ENCODE measurements around the gene FGFBP2.

FGFBP2 gene, protein sequence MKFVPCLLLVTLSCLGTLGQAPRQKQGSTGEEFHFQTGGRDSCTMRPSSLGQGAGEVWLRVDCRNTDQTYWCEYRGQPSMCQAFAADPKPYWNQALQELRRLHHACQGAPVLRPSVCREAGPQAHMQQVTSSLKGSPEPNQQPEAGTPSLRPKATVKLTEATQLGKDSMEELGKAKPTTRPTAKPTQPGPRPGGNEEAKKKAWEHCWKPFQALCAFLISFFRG

GRCh38 chr4:15963001-15963451 is at the start of gene FGFBP2:
TSS of gene FGFBP2 (minus strand) at chr4:15963175. CDS start at chr4:15963129, 46 bp downstream.
- Mint-ChIP-seq H3K4me3 (peak within 1 kb of the TSS; percentile 76), H3K27ac (no peak within 1 kb of the TSS), H3K9me3 (no peaks in the 10 kb centered on the region), H3K4me1 (peaks cover 14% of the 10 kb centered on the region), H3K36me3 (peaks cover 1% of the 10 kb centered on the region), H3K27me3 (peaks cover 2% of the 10 kb centered on the region)

DNA sequence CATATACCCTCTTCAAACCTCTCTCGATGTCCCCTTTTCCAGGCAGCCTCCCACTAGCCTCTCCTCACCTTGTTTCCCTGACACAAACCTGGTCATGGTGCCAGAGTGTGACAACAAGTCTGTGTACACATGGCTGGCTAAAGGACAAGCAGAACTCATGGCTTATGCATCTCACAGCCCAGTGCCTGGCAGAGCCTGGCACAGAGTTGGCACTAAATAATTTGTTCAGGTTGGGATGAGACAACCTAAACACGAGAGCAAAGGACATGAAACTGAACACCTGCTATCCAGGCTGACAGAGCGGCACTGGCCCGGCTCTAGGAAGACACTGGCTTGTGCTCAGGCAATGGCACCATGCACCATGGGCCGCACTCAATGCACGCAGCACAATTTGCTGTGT is 48.2 kb upstream of the FGFBP2 start:
- Mint-ChIP-seq H3K27me3 (peaks cover 2% of the 10 kb centered on the region), H3K9me3 (no peaks in the 10 kb centered on the region), H3K4me1 (no peaks in the 10 kb centered on the region), H3K27ac (no peak overlapping the region), H3K36me3 (no peaks in the 10 kb centered on the region), H3K4me3 (no peak overlapping the region)

DNA sequence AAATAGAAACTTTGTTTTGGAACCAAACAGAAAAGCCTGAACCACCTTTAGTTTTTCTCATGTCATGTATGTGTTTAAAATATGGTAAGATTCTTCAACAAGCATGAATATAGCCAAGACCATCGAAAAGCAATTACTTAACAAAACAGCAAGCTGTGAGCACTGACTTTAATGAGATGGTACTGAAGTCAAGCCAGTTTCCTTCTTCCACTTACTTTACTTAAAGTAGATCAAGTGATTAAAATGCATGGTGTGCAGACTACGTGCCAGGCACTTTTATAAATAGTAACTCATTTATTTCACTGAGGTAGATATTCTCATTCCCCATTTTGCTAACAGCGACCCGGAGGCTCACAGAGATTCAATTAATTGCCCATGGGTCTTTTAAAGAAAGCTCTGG is 46.2 kb upstream of the FGFBP2 start:
- H3K9me3 Mint-ChIP-seq = no peaks in the 10 kb centered on the region
- no peak overlapping the region for H3K27ac Mint-ChIP-seq
- no peaks in the 10 kb centered on the region for H3K4me1 Mint-ChIP-seq
- no peaks in the 10 kb centered on the region for H3K36me3 Mint-ChIP-seq
- H3K4me3 Mint-ChIP-seq = no peak overlapping the region
- peaks cover 2% of the 10 kb centered on the region for H3K27me3 Mint-ChIP-seq

DNA sequence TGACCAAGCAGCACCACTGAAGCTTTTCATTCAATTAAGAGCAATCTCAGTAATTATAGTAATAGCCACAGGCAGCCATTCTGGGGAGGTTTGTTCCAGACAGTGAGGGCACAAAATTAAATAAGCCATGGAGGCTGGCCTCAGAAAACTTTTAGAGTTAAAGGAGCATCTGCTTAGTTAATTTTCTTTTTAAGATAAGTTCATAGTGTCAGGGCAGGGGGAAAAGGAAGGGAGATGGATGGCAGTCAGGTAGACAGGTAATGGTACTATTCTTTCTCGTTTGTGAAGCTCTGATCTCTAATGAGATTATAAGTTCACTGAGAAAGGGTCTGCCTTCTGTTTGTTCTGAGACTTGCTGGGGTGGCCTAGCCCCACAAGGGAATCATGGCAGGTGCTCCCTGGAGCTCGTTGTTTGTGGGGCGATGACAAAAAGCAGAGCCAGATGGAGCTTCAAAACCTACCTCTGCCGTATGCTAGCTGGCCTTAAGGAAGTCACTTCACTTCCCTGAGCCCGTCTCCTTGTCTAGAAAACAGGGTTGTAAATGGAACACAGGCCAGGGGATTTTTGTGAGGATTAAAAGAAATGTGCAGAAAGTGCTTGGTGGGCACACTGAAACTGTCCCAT is 44.6 kb upstream of the FGFBP2 start:
- Mint-ChIP-seq H3K27ac (no peak overlapping the region), H3K4me3 (no peak overlapping the region), H3K9me3 (no peaks in the 10 kb centered on the region), H3K4me1 (no peaks in the 10 kb centered on the region), H3K36me3 (no peaks in the 10 kb centered on the region), H3K27me3 (peaks cover 2% of the 10 kb centered on the region)

DNA sequence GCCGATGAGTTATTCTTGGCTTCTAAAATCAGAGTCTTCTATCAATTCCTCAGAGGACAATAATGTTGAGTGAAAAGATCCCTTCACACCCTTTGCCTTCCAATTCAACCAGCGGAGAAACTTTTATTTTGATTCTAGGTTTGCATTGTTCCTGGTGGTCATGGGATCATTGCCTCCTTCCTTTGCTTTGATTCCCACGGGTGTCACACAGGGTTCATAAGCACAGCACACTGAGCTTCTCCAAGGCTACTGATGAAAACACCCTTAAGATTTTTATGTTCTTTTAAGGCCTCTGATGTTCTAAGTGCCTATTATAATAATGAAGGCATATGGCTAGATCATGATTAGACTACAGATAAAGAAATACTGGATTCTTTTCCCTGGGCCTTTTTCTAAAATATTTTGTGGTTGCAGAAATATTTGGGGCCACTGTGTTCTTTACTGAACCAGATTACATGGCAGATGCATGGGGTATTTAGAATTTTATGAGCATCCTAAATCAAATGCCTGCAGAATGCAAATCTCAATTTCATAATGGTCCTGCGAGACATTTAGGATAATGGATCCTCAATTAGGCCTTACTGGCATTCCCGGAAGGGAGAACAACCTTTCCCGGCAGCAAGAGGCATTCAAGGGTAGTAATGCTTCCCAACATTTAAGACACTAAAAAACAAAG is 43.9 kb upstream of the FGFBP2 start:
- H3K27ac Mint-ChIP-seq = no peak overlapping the region
- no peaks in the 10 kb centered on the region for H3K36me3 Mint-ChIP-seq
- H3K27me3 Mint-ChIP-seq = peaks cover 2% of the 10 kb centered on the region
- no peaks in the 10 kb centered on the region for H3K4me1 Mint-ChIP-seq
- no peaks in the 10 kb centered on the region for H3K9me3 Mint-ChIP-seq
- H3K4me3 Mint-ChIP-seq = no peak overlapping the region

DNA sequence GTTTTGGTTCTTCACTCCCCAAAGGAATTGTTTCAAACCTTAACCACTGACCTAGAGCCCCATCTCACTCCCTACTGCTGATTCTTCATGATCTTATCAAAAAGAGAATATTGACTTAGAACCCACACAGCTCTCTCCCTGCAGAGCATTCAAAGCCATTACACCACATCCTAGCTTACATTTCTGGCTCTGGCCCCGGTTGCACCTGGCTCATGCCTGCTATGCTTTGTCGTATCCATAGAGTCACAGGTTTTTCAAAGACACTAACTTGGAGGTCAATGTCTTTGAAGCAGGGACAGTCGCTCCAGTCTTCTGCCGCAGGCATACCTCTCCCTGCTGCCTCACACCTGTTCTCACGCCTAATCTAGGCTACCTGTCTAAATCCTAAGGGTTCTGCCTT is 42.7 kb upstream of the FGFBP2 start:
- Mint-ChIP-seq H3K4me3 (no peak overlapping the region), H3K36me3 (no peaks in the 10 kb centered on the region), H3K27ac (no peak overlapping the region), H3K4me1 (no peaks in the 10 kb centered on the region), H3K27me3 (peaks cover 2% of the 10 kb centered on the region), H3K9me3 (no peaks in the 10 kb centered on the region)

GRCh38 chr4:16001484-16001858 is 38.5 kb upstream of the FGFBP2 start:
- Mint-ChIP-seq H3K36me3 (no peaks in the 10 kb centered on the region), H3K27ac (no peak overlapping the region), H3K9me3 (no peaks in the 10 kb centered on the region), H3K27me3 (no peaks in the 10 kb centered on the region), H3K4me3 (no peak overlapping the region), H3K4me1 (no peaks in the 10 kb centered on the region)

- H3K4me1 Mint-ChIP-seq = no peaks in the 10 kb centered on the region
- no peaks in the 10 kb centered on the region for H3K9me3 Mint-ChIP-seq
Measured at GRCh38 chr4:16000708-16001483, 37.9 kb upstream of the FGFBP2 start.

GRCh38 chr4:15996773-15997172 is 33.8 kb upstream of the FGFBP2 start:
- H3K27me3 Mint-ChIP-seq = no peaks in the 10 kb centered on the region
- no peaks in the 10 kb centered on the region for H3K4me1 Mint-ChIP-seq
- H3K4me3 Mint-ChIP-seq = no peak overlapping the region
- H3K9me3 Mint-ChIP-seq = no peaks in the 10 kb centered on the region
- H3K27ac Mint-ChIP-seq = no peak overlapping the region
- H3K36me3 Mint-ChIP-seq = no peaks in the 10 kb centered on the region

More at GRCh38 chr4:16000708-16001483, 37.9 kb upstream of the FGFBP2 start:
- Mint-ChIP-seq H3K36me3 (no peaks in the 10 kb centered on the region), H3K4me3 (no peak overlapping the region), H3K27ac (no peak overlapping the region), H3K27me3 (no peaks in the 10 kb centered on the region)

DNA sequence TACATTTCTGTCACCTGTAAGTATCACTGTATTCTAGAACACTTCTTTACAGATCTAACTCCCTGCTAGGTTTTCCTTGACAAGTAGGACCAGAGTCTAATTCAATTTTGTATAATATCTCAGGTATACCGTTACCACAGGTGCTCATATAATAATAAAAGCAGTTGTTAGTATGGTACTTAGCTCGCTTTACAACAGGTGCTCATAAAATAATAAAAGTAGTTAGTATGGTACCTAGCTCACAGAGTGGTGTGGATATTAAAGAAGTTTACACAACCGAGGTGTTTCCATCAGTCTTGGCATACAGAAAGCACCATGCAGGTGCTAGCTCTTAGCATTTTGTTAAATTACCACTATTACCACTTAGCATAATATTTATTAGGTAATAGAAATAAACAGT is 32.9 kb upstream of the FGFBP2 start:
- Mint-ChIP-seq H3K9me3 (no peaks in the 10 kb centered on the region), H3K27ac (no peak overlapping the region), H3K27me3 (no peaks in the 10 kb centered on the region), H3K4me1 (no peaks in the 10 kb centered on the region), H3K4me3 (no peak overlapping the region), H3K36me3 (no peaks in the 10 kb centered on the region)

GRCh38 chr4:15992167-15992485 is 29.2 kb upstream of the FGFBP2 start:
- Mint-ChIP-seq H3K27ac (no peak overlapping the region), H3K36me3 (no peaks in the 10 kb centered on the region), H3K4me1 (no peaks in the 10 kb centered on the region), H3K4me3 (no peak overlapping the region), H3K27me3 (peaks cover 8% of the 10 kb centered on the region), H3K9me3 (no peaks in the 10 kb centered on the region)

DNA sequence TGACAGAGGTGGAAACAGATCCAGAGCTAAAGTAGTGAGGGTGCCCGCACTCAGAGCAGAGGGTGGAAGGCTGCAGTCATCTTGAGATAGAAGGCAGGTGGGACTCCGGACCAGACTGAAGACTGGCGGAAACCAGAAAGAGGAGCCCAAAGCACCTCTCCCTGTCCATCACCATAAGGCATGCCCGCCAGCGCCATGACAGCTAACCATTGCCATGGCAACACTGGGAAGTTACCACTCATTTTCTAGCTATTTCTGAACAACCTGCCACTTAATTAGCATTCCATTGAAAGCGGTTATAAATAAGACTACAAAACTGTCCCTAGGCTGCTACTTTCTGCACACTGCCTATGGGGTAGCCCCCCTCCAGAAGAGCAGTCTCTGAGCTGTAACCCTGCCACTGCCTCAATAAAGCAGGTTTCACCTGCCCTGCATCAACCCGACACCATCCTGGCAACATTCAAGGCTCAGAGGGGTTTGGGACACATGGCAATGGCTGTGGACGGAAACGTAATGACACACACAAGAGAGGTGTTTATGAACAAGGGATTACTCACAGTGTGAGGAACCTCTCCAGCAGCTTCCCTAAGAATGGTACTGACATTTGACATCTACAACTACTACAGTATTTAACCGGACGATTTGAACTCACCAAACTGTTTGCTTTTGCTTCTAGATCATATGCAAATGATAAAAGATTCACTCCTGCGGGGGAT is 27.8 kb upstream of the FGFBP2 start:
- Mint-ChIP-seq H3K27ac (no peak overlapping the region), H3K4me3 (no peak overlapping the region), H3K9me3 (no peaks in the 10 kb centered on the region)

GRCh38 chr4:15989424-15989823 is 26.4 kb upstream of the FGFBP2 start:
- no peaks in the 10 kb centered on the region for H3K36me3 Mint-ChIP-seq
- H3K4me3 Mint-ChIP-seq = no peak overlapping the region
- H3K27me3 Mint-ChIP-seq = peaks cover 9% of the 10 kb centered on the region
- H3K27ac Mint-ChIP-seq = no peak overlapping the region
- H3K4me1 Mint-ChIP-seq = no peaks in the 10 kb centered on the region
- H3K9me3 Mint-ChIP-seq = no peaks in the 10 kb centered on the region

More for the DNA sequence above, 27.8 kb upstream of the FGFBP2 start:
- no peaks in the 10 kb centered on the region for H3K36me3 Mint-ChIP-seq
- H3K27me3 Mint-ChIP-seq = peaks cover 8% of the 10 kb centered on the region
- H3K4me1 Mint-ChIP-seq = no peaks in the 10 kb centered on the region

GRCh38 chr4:15988222-15988621 is 25.2 kb upstream of the FGFBP2 start:
- no peak overlapping the region for H3K4me3 Mint-ChIP-seq
- no peak overlapping the region for H3K27ac Mint-ChIP-seq
- H3K9me3 Mint-ChIP-seq = no peaks in the 10 kb centered on the region
- H3K27me3 Mint-ChIP-seq = peaks cover 11% of the 10 kb centered on the region
- no peaks in the 10 kb centered on the region for H3K4me1 Mint-ChIP-seq
- H3K36me3 Mint-ChIP-seq = no peaks in the 10 kb centered on the region

GRCh38 chr4:15986907-15987306 is 23.9 kb upstream of the FGFBP2 start:
- H3K9me3 Mint-ChIP-seq = no peaks in the 10 kb centered on the region
- no peaks in the 10 kb centered on the region for H3K4me1 Mint-ChIP-seq
- no peak overlapping the region for H3K27ac Mint-ChIP-seq
- H3K36me3 Mint-ChIP-seq = no peaks in the 10 kb centered on the region
- H3K27me3 Mint-ChIP-seq = peaks cover 11% of the 10 kb centered on the region
- H3K4me3 Mint-ChIP-seq = no peak overlapping the region

Measured in activated naive CD4-positive, alpha-beta T cell treated with anti-CD3 and anti-CD28 coated beads, Interleukin-2, amount 50 U/mL, for 24 hours (primary cell).